H1 (cell line): Measurements from ENCODE around the gene BBS9. TPM values are rescaled to one million over a fixed set of nuclear protein-coding genes. Genes with fewer than 3 reads are reported as not detected.

Experiments used
- CTCF ChIA-PET: fragments of 300-600 bp; sonication (Branson Sonifier 250); formaldehyde crosslinking; loops from one replicate; lab custom pipeline; 2021; ENCODE audit not compliant: partially characterized antibody; lab: Charles Lee
- POLR2A ChIA-PET: fragments of 300-600 bp; sonication (Branson Sonifier 250); formaldehyde crosslinking; loops from one replicate; lab custom pipeline; 2021; ENCODE audit warnings: inconsistent platforms; ENCODE audit not compliant: partially characterized antibody; lab: Charles Lee
- DNase-seq, 2 experiments: peaks; one replicate each; pipeline versions ENCODE4 v3.0.0 to v3.0.0-alpha.2; 2010 to 2022; ENCODE audit warnings: low spot score in 2 of 2, low read depth in 1 of 2, mixed read lengths in 1 of 2
- FAIRE-seq: peaks from 2 replicates; lab custom pipeline; 2011; peaks lifted over from hg19 to GRCh38; lab: Jason Lieb, UNC
- H2AFZ ChIP-seq: 2 replicates; pipeline ENCODE4 v1.8.1; 2012; ENCODE audit warnings: low read length, inconsistent platforms
- H2AK5ac ChIP-seq: 2 replicates; pipeline ENCODE4 v1.6.1; 2013; ENCODE audit warnings: low read depth, low read length
- H2BK120ac ChIP-seq: replicated peaks from 2 replicates; pipeline ENCODE3; 2013; ENCODE audit warnings: low read depth, low read length, inconsistent platforms
- H2BK12ac ChIP-seq: 2 replicates; pipeline ENCODE4 v1.6.1; 2013; ENCODE audit warnings: low read depth, low read length
- H2BK15ac ChIP-seq: 2 replicates; pipeline ENCODE4 v1.6.1; 2013; ENCODE audit warnings: low read length
- H2BK20ac ChIP-seq: 2 replicates; pipeline ENCODE4 v1.6.1; 2013; ENCODE audit warnings: low read length
- H2BK5ac ChIP-seq: 2 replicates; pipeline ENCODE4 v1.6.1; 2013; ENCODE audit warnings: low read depth, low read length
- H3K14ac ChIP-seq: 2 replicates; pipeline ENCODE4 v1.6.1; 2013; ENCODE audit warnings: inconsistent platforms; ENCODE audit not compliant: insufficient read length
- H3K18ac ChIP-seq: 2 replicates; pipeline ENCODE4 v1.6.1; 2013; ENCODE audit warnings: low read length; ENCODE audit errors: extremely low read depth
- H3K23ac ChIP-seq: 2 replicates; pipeline ENCODE4 v1.6.1; 2013; ENCODE audit warnings: inconsistent platforms; ENCODE audit not compliant: insufficient read length
- H3K23me2 ChIP-seq: 2 replicates; pipeline ENCODE4 v1.6.1; 2013; ENCODE audit warnings: low read depth, low read length
- H3K27ac ChIP-seq: 2 replicates; pipeline ENCODE4 v1.6.1; 2011; ENCODE audit warnings: low read depth, low read length, inconsistent platforms
- H3K27me3 ChIP-seq, 4 experiments: replicated peaks in 1 of 4; 1 replicate in 1 of 4; 2 replicates in 3 of 4; pipeline versions ENCODE4 v1.6.1 to v1.8.1; 2011 to 2013; ENCODE audit warnings: low read length in 3 of 4, mild to moderate bottlenecking in 3 of 4, inconsistent platforms in 2 of 4, mixed read lengths in 2 of 4, moderate library complexity in 1 of 4; ENCODE audit not compliant: control insufficient read depth in 3 of 4, insufficient read depth in 3 of 4; ENCODE audit errors: extremely low read depth in 1 of 4
- H3K36me3 ChIP-seq, 4 experiments: 2 replicates each; pipeline versions ENCODE4 v1.6.1 to v1.8.1; 2011 to 2013; ENCODE audit warnings: mild to moderate bottlenecking in 4 of 4, low read length in 3 of 4, moderate library complexity in 2 of 4, control low read depth in 1 of 4, inconsistent platforms in 1 of 4; ENCODE audit not compliant: insufficient read depth in 4 of 4, control insufficient read depth in 2 of 4
- H3K4ac ChIP-seq: replicated peaks from 2 replicates; pipeline ENCODE3; 2013; ENCODE audit warnings: low read length, low read depth, mixed read lengths, inconsistent platforms; ENCODE audit not compliant: insufficient read length
- H3K4me1 ChIP-seq, 4 experiments: replicated peaks in 1 of 4; 1 replicate in 1 of 4; 2 replicates in 3 of 4; pipeline versions ENCODE4 v1.6.1 to v1.8.1; 2011 to 2013; ENCODE audit warnings: low read length in 3 of 4, inconsistent platforms in 2 of 4, mixed read lengths in 1 of 4; ENCODE audit not compliant: insufficient read depth in 4 of 4, control insufficient read depth in 3 of 4
- H3K4me2 ChIP-seq, 2 experiments: 2 replicates each; pipeline versions ENCODE4 v1.6.1 to v1.8.1; 2011 to 2013; ENCODE audit warnings: low read depth in 2 of 2, low read length in 2 of 2, control low read depth in 1 of 2, inconsistent platforms in 1 of 2, mild to moderate bottlenecking in 1 of 2; ENCODE audit not compliant: insufficient read depth in 1 of 2
- H3K4me3 ChIP-seq, 4 experiments: fragments of 200-600, 300-600 bp in 1 of 4; sonication (generic), shearing (Covaris generic), sonication (Bioruptor Twin) in 1 of 4; 2 replicates each; pipeline versions ENCODE4 v1.5.1 to v1.8.1; 2011 to 2016; ENCODE audit warnings: low read length in 4 of 4, low read depth in 3 of 4, control low read depth in 2 of 4, inconsistent platforms in 2 of 4, mild to moderate bottlenecking in 2 of 4, mixed read lengths in 1 of 4, moderate library complexity in 1 of 4; ENCODE audit not compliant: insufficient read depth in 2 of 4; ENCODE audit errors: extremely low read depth in 1 of 4
- H3K56ac ChIP-seq: replicated peaks from 2 replicates; pipeline ENCODE3; 2013; ENCODE audit warnings: low read depth, mild to moderate bottlenecking, mixed read lengths, low read length, inconsistent platforms; ENCODE audit not compliant: insufficient read length
- H3K79me1 ChIP-seq: 2 replicates; pipeline ENCODE4 v1.6.1; 2013; ENCODE audit warnings: low read depth, low read length, control low read depth
- H3K79me2 ChIP-seq, 2 experiments: 2 replicates each; pipeline versions ENCODE4 v1.6.1 to v1.8.1; 2012 to 2013; ENCODE audit warnings: low read length in 2 of 2, mild to moderate bottlenecking in 2 of 2, inconsistent platforms in 1 of 2; ENCODE audit not compliant: insufficient read depth in 2 of 2, control insufficient read depth in 1 of 2
- H3K9ac ChIP-seq, 4 experiments: replicated peaks in 1 of 4; 1 replicate in 1 of 4; 2 replicates in 3 of 4; pipeline versions ENCODE4 v1.6.1 to v1.8.1; 2011 to 2013; ENCODE audit warnings: low read depth in 3 of 4, low read length in 3 of 4, control low read depth in 2 of 4, mild to moderate bottlenecking in 2 of 4, moderate library complexity in 2 of 4, inconsistent platforms in 1 of 4; ENCODE audit errors: extremely low read depth in 1 of 4
- H3K9me3 ChIP-seq, 2 experiments: 2 replicates each; pipeline versions ENCODE4 v1.6.1 to v1.8.1; 2012 to 2013; ENCODE audit warnings: mild to moderate bottlenecking in 2 of 2, moderate library complexity in 2 of 2, control low read depth in 1 of 2, inconsistent platforms in 1 of 2, low read depth in 1 of 2, low read length in 1 of 2, mixed read lengths in 1 of 2; ENCODE audit not compliant: insufficient read depth in 2 of 2
- H4K20me1 ChIP-seq, 2 experiments: replicated peaks in 1 of 2; 2 replicates each; pipeline versions ENCODE3 to v1.8.1; 2011 to 2013; ENCODE audit warnings: inconsistent platforms in 2 of 2, low read length in 2 of 2, mild to moderate bottlenecking in 1 of 2; ENCODE audit not compliant: insufficient read depth in 2 of 2, control insufficient read depth in 1 of 2
- H4K5ac ChIP-seq: 2 replicates; pipeline ENCODE4 v1.6.1; 2013; ENCODE audit warnings: low read length, low read depth, mixed read lengths, inconsistent platforms; ENCODE audit not compliant: insufficient read length
- H4K8ac ChIP-seq: 2 replicates; pipeline ENCODE4 v1.8.0; 2013; ENCODE audit warnings: mild to moderate bottlenecking, moderate library complexity, low read length, inconsistent platforms; ENCODE audit not compliant: insufficient read depth; ENCODE audit errors: extremely low read depth
- H4K91ac ChIP-seq: replicated peaks from 2 replicates; pipeline ENCODE3; 2013; ENCODE audit warnings: low read length, mixed read lengths, inconsistent platforms; ENCODE audit not compliant: insufficient read length
- CHD1 ChIP-seq: IDR thresholded peaks from 2 replicates; pipeline ENCODE4 v1.6.1; 2012; ENCODE audit warnings: low read depth, low read length, improper control_type of control experiment
- CREB1 ChIP-seq: IDR thresholded peaks from 2 replicates; pipeline ENCODE4 v1.6.1; 2012; ENCODE audit warnings: inconsistent platforms
- HDAC6 ChIP-seq: IDR thresholded peaks from one replicate; pipeline ENCODE4 v1.7.1; 2012; ENCODE audit warnings: low read depth, mild to moderate bottlenecking, inconsistent platforms, low read length, moderate library complexity
- KDM4A ChIP-seq: IDR thresholded peaks from one replicate; pipeline ENCODE4 v1.7.1; 2012; ENCODE audit warnings: low read depth, mild to moderate bottlenecking, moderate library complexity, low read length, inconsistent platforms; ENCODE audit not compliant: severe bottlenecking
- NANOG ChIP-seq: IDR thresholded peaks from 2 replicates; pipeline ENCODE4 v1.6.1; 2011; ENCODE audit warnings: low read length, low read depth, mild to moderate bottlenecking, inconsistent platforms; ENCODE audit not compliant: insufficient read depth, poor library complexity, severe bottlenecking
- PHF8 ChIP-seq: fragments of 200-600 bp; sonication (generic); conservative IDR thresholded peaks from 2 replicates; pipeline ENCODE4 v1.7.1; 2012; ENCODE audit warnings: low read depth, mild to moderate bottlenecking, inconsistent platforms, low read length, moderate library complexity
- RFX5 ChIP-seq: IDR thresholded peaks from 2 replicates; pipeline ENCODE4 v1.6.1; 2011; ENCODE audit warnings: low read depth, low read length, improper control_type of control experiment, borderline replicate concordance
- SAP30 ChIP-seq: fragments of 300-600 bp; sonication (generic); IDR thresholded peaks from 2 replicates; pipeline ENCODE4 v1.7.1; 2012; ENCODE audit warnings: low read length, moderate library complexity, mild to moderate bottlenecking, inconsistent platforms; ENCODE audit not compliant: insufficient read depth, insufficient replicate concordance
- SP2 ChIP-seq: IDR thresholded peaks from 2 replicates; pipeline ENCODE4 v1.6.1; 2012; ENCODE audit warnings: mild to moderate bottlenecking, low read length, inconsistent platforms
- SP4 ChIP-seq: IDR thresholded peaks from 2 replicates; pipeline ENCODE4 v1.6.1; 2012; ENCODE audit warnings: low read length, inconsistent platforms
- SUZ12 ChIP-seq: fragments of 200-600 bp; sonication (generic); IDR thresholded peaks from 2 replicates; pipeline ENCODE4 v1.6.1; 2012; ENCODE audit warnings: mild to moderate bottlenecking, inconsistent platforms, low read length, moderate library complexity, mixed read lengths
- TBP ChIP-seq: IDR thresholded peaks from 2 replicates; pipeline ENCODE4 v1.6.1; 2011; ENCODE audit warnings: low read depth, low read length, improper control_type of control experiment
- ZNF274 ChIP-seq: IDR thresholded peaks from 2 replicates; pipeline ENCODE4 v1.7.0; 2012; ENCODE audit warnings: low read length, borderline replicate concordance; ENCODE audit errors: extremely low read depth
- WGBS, 2 experiments: shearing (Covaris generic) in 1 of 2; methylation state at CpG; one replicate each; pipeline versions ENCODE4 v1.1.6 to v1.1.7; 2013 to 2015; ENCODE audit warnings: low lambda C conversion rate in 2 of 2, mixed read lengths in 2 of 2, inconsistent platforms in 1 of 2, low coverage in 1 of 2, missing lambda C conversion rate in 1 of 2; ENCODE audit not compliant: insufficient replicate concordance in 2 of 2, insufficient coverage in 1 of 2, insufficient read length in 1 of 2; ENCODE audit errors: extremely low coverage in 1 of 2, missing lambda C conversion rate in 1 of 2; 5-methylcytosine and 5-hydroxymethylcytosine counted together
- polyA plus RNA-seq, 7 experiments: library from polyadenylated mRNA; depleted of rRNA in 3 of 7; stranded (reverse) in 5 of 7; unstranded in 2 of 7; fragments of >200 nt in 5 of 7; fragments of 200-250 nt in 2 of 7; gene quantifications; 1 replicate in 5 of 7; 2 replicates in 1 of 7; 4 replicates in 1 of 7; pipeline versions ENCODE4 v1.2.1 to v1.2.3, GENCODE V29; 2011 to 2013; ENCODE audit warnings: missing spikeins in 2 of 7, mixed read lengths in 2 of 7
- total RNA-seq: library from RNA; stranded (reverse); fragmentation: NEBNext Ultra II Directional; extraction: Animal tissue kit (Norgen Biotek cat#: 25700); gene quantifications from 2 replicates; pipeline ENCODE4 v1.2.1, GENCODE V29; 2021
- TF ChIP-seq, protein P1 (sequence below): IDR thresholded peaks from 2 replicates; pipeline ENCODE4 v1.6.1; 2012; ENCODE audit warnings: inconsistent platforms

The BBS9 gene
- total and polyA plus RNA-seq, 2 of the 8 experiments (the other 6 are each of a cell fraction or from before 2014, with no cell fraction given) = 22.3 to 37.0 TPM

DNA sequence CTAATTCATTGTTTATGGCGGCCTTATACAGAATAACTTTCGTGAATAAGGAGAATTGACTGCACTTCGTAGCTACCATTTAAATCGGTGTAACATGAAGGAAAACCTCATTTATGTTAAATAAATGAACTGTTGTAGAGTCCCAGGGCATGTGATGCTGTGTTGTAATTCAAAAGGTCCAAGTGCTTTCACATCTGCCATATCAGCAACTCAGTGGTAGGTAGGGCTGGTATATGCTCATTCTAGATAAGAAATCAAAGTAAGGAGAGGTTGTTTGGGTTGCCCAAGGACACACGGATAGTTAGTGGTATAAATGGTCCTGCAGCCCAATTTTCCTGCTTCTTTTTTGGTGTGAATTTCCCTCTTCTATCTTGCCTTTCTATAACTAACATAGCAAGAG lies 15.8 kb downstream of the BBS9 start:
- Histone ChIP-seq H3K23me2 (no peaks in the 10 kb centered on the region; the same call in 1 of the 2 replicates), H2BK15ac (no peak overlapping the region), H4K20me1 (no peaks in the 10 kb centered on the region), H2AK5ac (no peak overlapping the region), H3K18ac (no peak overlapping the region), H4K8ac (no peak overlapping the region), H2BK5ac (no peak overlapping the region), H2BK12ac (no peak overlapping the region), H3K9me3 (no peaks in the 10 kb centered on the region; a peak in 1 of 4 replicates), H3K4me2 (no peak overlapping the region), H3K27ac (no peak overlapping the region), H2AFZ (no peak overlapping the region), H3K23ac (no peak overlapping the region), H3K9ac (no peak overlapping the region), H3K14ac (no peak overlapping the region), H3K56ac (no peak overlapping the region), H4K5ac (no peak overlapping the region), H3K4me3 (no peak overlapping the region), H3K79me1 (no peaks in the 10 kb centered on the region), H3K4ac (no peak overlapping the region), H3K36me3 (no peaks in the 10 kb centered on the region), H3K27me3 (no peaks in the 10 kb centered on the region), H3K4me1 (peaks cover 0 to 2% (median 0%) of the 10 kb centered on the region in 4 experiments; a peak in 2 of 7 replicates), H2BK20ac (no peak overlapping the region), H2BK120ac (no peak overlapping the region), H3K79me2 (no peaks in the 10 kb centered on the region), H4K91ac (no peak overlapping the region)
- 93% methylated on average over 5 of the region's 5 CpGs; no CpG with 5 or more reads in 1 of the 2 experiments for WGBS, 2 experiments
- ChIA-PET CTCF (interaction anchor here (0.6 kb wide), 1 partner anchor 325 kb away, joined by 3 read pairs; no protein-coding TSS in a partner anchor), POLR2A (no interaction called here)
- FAIRE-seq (no peak), DNase-seq (no peak)
- TF ChIP-seq SAP30 (no peak), CHD1 (no peak), SUZ12 (no peak), NANOG (no peak), SP2 (no peak), TBP (no peak), PHF8 (no peak), RFX5 (no peak), CREB1 (no peak), SP4 (no peak), KDM4A (no peak), ZNF274 (no peak), HDAC6 (no peak)
- TF ChIP-seq, protein P1, sequence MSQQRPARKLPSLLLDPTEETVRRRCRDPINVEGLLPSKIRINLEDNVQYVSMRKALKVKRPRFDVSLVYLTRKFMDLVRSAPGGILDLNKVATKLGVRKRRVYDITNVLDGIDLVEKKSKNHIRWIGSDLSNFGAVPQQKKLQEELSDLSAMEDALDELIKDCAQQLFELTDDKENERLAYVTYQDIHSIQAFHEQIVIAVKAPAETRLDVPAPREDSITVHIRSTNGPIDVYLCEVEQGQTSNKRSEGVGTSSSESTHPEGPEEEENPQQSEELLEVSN = no peak
